GM23338 (cell line): ENCODE data around the gene SYT14.
"Not testable (repeated sequence)": the region's sequence is repeated elsewhere in the genome, so short reads cannot be mapped to it uniquely, and the experiment has no call there.

Experiments
- CTCF ChIP-seq, 2 experiments: fragments of 200-600 bp in 1 of 2; sonication (generic) in 1 of 2; conservative IDR thresholded peaks; 2 replicates each; pipeline versions ENCODE4 v1.5.1 to v1.6.1; 2016 to 2017; ENCODE audit warnings: antibody characterized with exemption in 2 of 2, low read depth in 2 of 2, mild to moderate bottlenecking in 2 of 2, moderate library complexity in 1 of 2
- EZH2phosphoT487 ChIP-seq: fragments of 200-600 bp; sonication (generic); IDR thresholded peaks from one replicate; pipeline ENCODE4 v1.8.1; 2018; ENCODE audit warnings: antibody characterized with exemption; ENCODE audit not compliant: unreplicated experiment
- NANOG ChIP-seq: IDR thresholded peaks from 2 replicates; pipeline ENCODE4 v1.6.1; 2016; ENCODE audit warnings: antibody characterized with exemption, borderline replicate concordance
- POLR2AphosphoS5 ChIP-seq: IDR thresholded peaks from 2 replicates; pipeline ENCODE4 v1.6.1; 2016; ENCODE audit warnings: antibody characterized with exemption, low read depth
- ZNF114 ChIP-seq: fragments of 250-450 bp; sonication (Bioruptor Pico); IDR thresholded peaks from 2 replicates; pipeline ENCODE4 v1.5.0; 2020; ENCODE audit warnings: mild to moderate bottlenecking, moderate library complexity

- not testable (repeated sequence) for TF ChIP-seq CTCF (conservative IDR thresholded peaks at IDR 0.05; ENCODE audit: low read depth in 2 of 2); ZNF114 (CRISPR knock-in tag); NANOG; EZH2phosphoT487; POLR2AphosphoS5
Observed at GRCh38 chr1:210112906-210113305, 174.9 kb downstream of the SYT14 start.
